DND-41 (cell line): ENCODE data around the gene KRT73.
A peak's percentile ranks its signal among the peaks of the same experiment; 100 is the strongest.

Source experiments
- ATAC-seq: fragments of 200-7000 bp; cut with Tn5 transposase; 3 replicates; pipeline ENCODE4 v1.9.1; 2021; ENCODE audit warnings: low read depth; ENCODE audit not compliant: insufficient read depth
- DNase-seq: peaks from one replicate; pipeline ENCODE4 v3.0.0-alpha.2; 2020
- H2AFZ ChIP-seq: 2 replicates; pipeline ENCODE4 v1.6.0; 2012; ENCODE audit warnings: low read depth, low read length
- H3K27ac ChIP-seq: 2 replicates; pipeline ENCODE4 v1.5.1; 2012; ENCODE audit warnings: low read length, inconsistent platforms
- H3K27me3 ChIP-seq: fragments of 200-600 bp; sonication (generic); 2 replicates; pipeline ENCODE4 v1.6.0; 2012; ENCODE audit warnings: low read length, mild to moderate bottlenecking, inconsistent platforms; ENCODE audit not compliant: insufficient read depth, poor library complexity
- H3K36me3 ChIP-seq: 2 replicates; pipeline ENCODE4 v1.5.1; 2012; ENCODE audit warnings: low read length, inconsistent platforms; ENCODE audit not compliant: insufficient read depth
- H3K4me1 ChIP-seq: 2 replicates; pipeline ENCODE4 v1.5.1; 2012; ENCODE audit warnings: mild to moderate bottlenecking, low read length; ENCODE audit not compliant: insufficient read depth
- H3K4me2 ChIP-seq: 2 replicates; pipeline ENCODE4 v1.6.0; 2012; ENCODE audit warnings: mild to moderate bottlenecking, moderate library complexity, low read length, inconsistent platforms; ENCODE audit not compliant: insufficient read depth
- H3K4me3 ChIP-seq, 2 experiments: fragments of 200-600 bp in 1 of 2; shearing (Covaris generic) in 1 of 2; 2 replicates each; pipeline ENCODE4 v1.5.1; 2012 to 2016; ENCODE audit warnings: inconsistent platforms in 2 of 2, low read length in 2 of 2, mild to moderate bottlenecking in 2 of 2, low read depth in 1 of 2, moderate library complexity in 1 of 2
- H3K79me2 ChIP-seq: 2 replicates; pipeline ENCODE4 v1.6.0; 2012; ENCODE audit warnings: low read length, inconsistent platforms; ENCODE audit not compliant: insufficient read depth
- H3K9ac ChIP-seq: 2 replicates; pipeline ENCODE4 v1.6.0; 2012; ENCODE audit warnings: low read depth, mild to moderate bottlenecking, inconsistent platforms, low read length, moderate library complexity
- H3K9me3 ChIP-seq: 2 replicates; pipeline ENCODE4 v1.5.1; 2012; ENCODE audit warnings: low read length, moderate library complexity, mild to moderate bottlenecking, inconsistent platforms; ENCODE audit not compliant: insufficient read depth, severe bottlenecking
- H4K20me1 ChIP-seq: 2 replicates; pipeline ENCODE4 v1.6.0; 2012; ENCODE audit warnings: low read length; ENCODE audit not compliant: insufficient read depth
- EZH2 ChIP-seq: IDR thresholded peaks from 3 replicates; pipeline ENCODE4 v1.6.1; 2012; ENCODE audit warnings: borderline replicate concordance, low read depth, mild to moderate bottlenecking, moderate library complexity, low read length, inconsistent platforms; ENCODE audit not compliant: severe bottlenecking
- TF ChIP-seq, protein P1 (sequence below): IDR thresholded peaks from 2 replicates; pipeline ENCODE4 v1.5.1; 2012; ENCODE audit warnings: borderline replicate concordance, low read length, moderate library complexity, mild to moderate bottlenecking; ENCODE audit not compliant: poor library complexity, severe bottlenecking; ENCODE audit errors: extremely low read depth

KRT73 gene

GRCh38 chr12:52663420-52663819 lies 45.1 kb upstream of the KRT73 start:
- H3K27ac ChIP-seq: no peak overlapping the region
- no peaks in the 10 kb centered on the region for H3K4me1 ChIP-seq
- H3K9me3 ChIP-seq: no peaks in the 10 kb centered on the region
- peaks cover 20% of the 10 kb centered on the region for H3K27me3 ChIP-seq
- no peak for DNase-seq
- H3K36me3 ChIP-seq: no peaks in the 10 kb centered on the region
- H3K79me2 ChIP-seq: no peaks in the 10 kb centered on the region
- H3K4me2 ChIP-seq: no peak overlapping the region
- ATAC-seq: no peak
- H4K20me1 ChIP-seq: no peaks in the 10 kb centered on the region
- no peak overlapping the region for H3K4me3 ChIP-seq
- no peak for TF ChIP-seq EZH2
- TF ChIP-seq, protein P1, sequence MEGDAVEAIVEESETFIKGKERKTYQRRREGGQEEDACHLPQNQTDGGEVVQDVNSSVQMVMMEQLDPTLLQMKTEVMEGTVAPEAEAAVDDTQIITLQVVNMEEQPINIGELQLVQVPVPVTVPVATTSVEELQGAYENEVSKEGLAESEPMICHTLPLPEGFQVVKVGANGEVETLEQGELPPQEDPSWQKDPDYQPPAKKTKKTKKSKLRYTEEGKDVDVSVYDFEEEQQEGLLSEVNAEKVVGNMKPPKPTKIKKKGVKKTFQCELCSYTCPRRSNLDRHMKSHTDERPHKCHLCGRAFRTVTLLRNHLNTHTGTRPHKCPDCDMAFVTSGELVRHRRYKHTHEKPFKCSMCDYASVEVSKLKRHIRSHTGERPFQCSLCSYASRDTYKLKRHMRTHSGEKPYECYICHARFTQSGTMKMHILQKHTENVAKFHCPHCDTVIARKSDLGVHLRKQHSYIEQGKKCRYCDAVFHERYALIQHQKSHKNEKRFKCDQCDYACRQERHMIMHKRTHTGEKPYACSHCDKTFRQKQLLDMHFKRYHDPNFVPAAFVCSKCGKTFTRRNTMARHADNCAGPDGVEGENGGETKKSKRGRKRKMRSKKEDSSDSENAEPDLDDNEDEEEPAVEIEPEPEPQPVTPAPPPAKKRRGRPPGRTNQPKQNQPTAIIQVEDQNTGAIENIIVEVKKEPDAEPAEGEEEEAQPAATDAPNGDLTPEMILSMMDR: no peak
- H3K9ac ChIP-seq: no peak overlapping the region
- no peak overlapping the region for H2AFZ ChIP-seq

- no peak for ATAC-seq
- Histone ChIP-seq H3K9me3 (no peaks in the 10 kb centered on the region), H3K4me1 (no peaks in the 10 kb centered on the region), H3K4me3 (no peak overlapping the region), H3K36me3 (no peaks in the 10 kb centered on the region), H4K20me1 (no peaks in the 10 kb centered on the region), H3K27ac (no peak overlapping the region), H3K4me2 (no peak overlapping the region), H3K79me2 (no peaks in the 10 kb centered on the region), H3K27me3 (peaks cover 20% of the 10 kb centered on the region), H3K9ac (no peak overlapping the region), H2AFZ (no peak overlapping the region)
- TF ChIP-seq, protein P1: no peak
- no peak for TF ChIP-seq EZH2
- no peak for DNase-seq
Observed at GRCh38 chr12:52662918-52663229, 44.5 kb upstream of the KRT73 start.

DNA sequence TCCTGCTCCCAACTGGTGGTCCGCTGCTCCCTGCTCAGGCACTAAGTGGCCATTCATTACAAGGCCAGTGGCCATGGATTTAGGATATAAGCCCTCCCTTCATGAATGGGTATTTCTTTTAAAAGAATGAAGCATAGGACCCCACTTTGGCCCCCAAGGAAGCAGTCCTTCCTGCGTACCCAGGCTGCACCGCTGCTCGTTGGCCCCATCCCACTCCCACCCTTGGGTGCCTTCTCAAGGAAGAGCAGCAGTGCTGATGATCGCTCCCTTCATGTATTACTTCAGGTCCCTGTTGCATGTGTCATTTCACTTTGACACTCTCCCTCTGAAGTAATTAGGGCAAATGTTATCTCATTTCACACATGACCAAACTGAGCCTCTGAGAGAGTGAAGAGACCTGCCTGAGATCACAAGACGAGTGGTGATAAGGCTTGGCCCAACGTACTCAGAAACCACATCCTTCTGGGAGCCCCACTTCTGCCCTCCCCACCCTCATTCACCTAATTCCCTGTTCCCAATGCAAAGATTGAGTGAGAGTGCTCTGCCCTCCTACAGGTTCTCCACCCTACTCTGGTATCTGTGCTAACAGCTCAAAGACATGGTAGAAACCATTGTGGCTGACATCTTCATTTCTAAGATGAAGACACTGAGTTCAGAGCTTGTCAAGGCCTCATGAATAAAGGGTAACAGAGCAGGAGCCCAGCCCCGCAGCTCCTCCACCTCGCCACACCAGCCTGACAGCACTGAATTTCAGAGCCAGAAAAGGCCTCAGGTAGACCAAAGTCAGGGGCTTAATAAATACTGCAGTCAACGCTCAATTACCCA lies 43.9 kb upstream of the KRT73 start:
- Histone ChIP-seq H3K4me2 (no peak overlapping the region), H3K4me1 (no peaks in the 10 kb centered on the region), H4K20me1 (no peaks in the 10 kb centered on the region), H3K36me3 (no peaks in the 10 kb centered on the region), H2AFZ (no peak overlapping the region), H3K27me3 (peaks cover 23% of the 10 kb centered on the region), H3K4me3 (no peak overlapping the region), H3K9me3 (no peaks in the 10 kb centered on the region), H3K9ac (no peak overlapping the region), H3K79me2 (no peaks in the 10 kb centered on the region), H3K27ac (no peak overlapping the region)
- DNase-seq: no peak
- TF ChIP-seq EZH2: no peak
- TF ChIP-seq, protein P1: no peak
- 0 out of 3 replicates have a peak, but pooled peaks have one; percentile 22 for ATAC-seq

- no peak overlapping the region for H3K27ac ChIP-seq
- H3K9ac ChIP-seq: no peak overlapping the region
- H3K4me2 ChIP-seq: no peak overlapping the region
Observed at GRCh38 chr12:52661668-52662067, 43.3 kb upstream of the KRT73 start.

More at GRCh38 chr12:52661668-52662067, 43.3 kb upstream of the KRT73 start:
- Histone ChIP-seq H4K20me1 (no peaks in the 10 kb centered on the region), H3K4me3 (no peak overlapping the region), H3K36me3 (no peaks in the 10 kb centered on the region), H3K9me3 (no peaks in the 10 kb centered on the region), H3K79me2 (no peaks in the 10 kb centered on the region), H3K27me3 (peaks cover 23% of the 10 kb centered on the region), H2AFZ (no peak overlapping the region), H3K4me1 (no peaks in the 10 kb centered on the region)
- ATAC-seq: no peak
- TF ChIP-seq EZH2: no peak
- TF ChIP-seq, protein P1: no peak
- no peak for DNase-seq
